ENCODE data around the gene SLC36A1. TPM values are rescaled to one million over a fixed set of nuclear protein-coding genes. Genes with fewer than 3 reads are reported as not detected.

SLC36A1 gene
- total RNA-seq, 2 donors from 2014 or later, result 15.4 to 33.3 TPM

DNA sequence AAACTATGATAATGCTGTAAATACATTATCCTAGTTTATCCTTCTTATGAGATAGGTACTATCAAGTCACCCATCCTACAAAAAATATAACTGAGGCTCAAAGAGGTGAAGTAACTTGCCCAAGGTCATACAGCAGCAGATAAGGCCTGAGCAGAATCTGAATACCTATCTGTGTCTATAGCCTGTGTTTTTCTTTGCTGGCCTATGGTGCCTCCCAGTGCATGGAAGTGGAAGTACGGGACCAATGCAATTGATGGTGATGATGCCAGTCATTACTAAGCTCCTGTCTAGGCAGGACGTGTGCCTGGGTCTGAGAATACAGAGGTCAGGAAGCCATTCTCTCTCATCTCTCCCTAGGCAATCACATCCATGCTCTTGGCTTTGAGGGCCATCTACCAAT lies 75.9 kb downstream of the SLC36A1 start:
- peak; percentile 90 for DNase-seq
- 68% methylated on average over 2 of the region's 2 CpGs; no CpG with 5 or more reads in 1 of the 2 experiments for WGBS, 2 experiments (ENCODE audit: insufficient coverage in 1 of 2, insufficient read length in 1 of 2)
- H3K27me3 ChIP-seq (ENCODE audit: control insufficient read depth, insufficient read depth, low read length, poor library complexity, severe bottlenecking), result no peaks in the 10 kb centered on the region
- Mint-ChIP-seq H3K9me3 (no peaks in the 10 kb centered on the region), H3K27ac (no peak overlapping the region), H3K27me3 (ENCODE audit: insufficient read depth) (no peaks in the 10 kb centered on the region), H3K4me1 (peaks cover 5% of the 10 kb centered on the region), H3K36me3 (ENCODE audit: low read depth) (no peaks in the 10 kb centered on the region), H3K4me3 (no peak overlapping the region)
- H3K27ac ChIP-seq (ENCODE audit: low read depth, low read length), result no peak overlapping the region
- no peak overlapping the region for H3K9ac ChIP-seq (ENCODE audit: extremely low read depth, low read length, poor library complexity, severe bottlenecking)
- no peak overlapping the region for H3K4me3 ChIP-seq (ENCODE audit: low read length)
- H3K36me3 ChIP-seq (ENCODE audit: control insufficient read depth, insufficient read depth, low read length), result no peaks in the 10 kb centered on the region
- no peaks in the 10 kb centered on the region for H3K9me3 ChIP-seq (ENCODE audit: control insufficient read depth, low read length)
- TF ChIP-seq, protein P1, sequence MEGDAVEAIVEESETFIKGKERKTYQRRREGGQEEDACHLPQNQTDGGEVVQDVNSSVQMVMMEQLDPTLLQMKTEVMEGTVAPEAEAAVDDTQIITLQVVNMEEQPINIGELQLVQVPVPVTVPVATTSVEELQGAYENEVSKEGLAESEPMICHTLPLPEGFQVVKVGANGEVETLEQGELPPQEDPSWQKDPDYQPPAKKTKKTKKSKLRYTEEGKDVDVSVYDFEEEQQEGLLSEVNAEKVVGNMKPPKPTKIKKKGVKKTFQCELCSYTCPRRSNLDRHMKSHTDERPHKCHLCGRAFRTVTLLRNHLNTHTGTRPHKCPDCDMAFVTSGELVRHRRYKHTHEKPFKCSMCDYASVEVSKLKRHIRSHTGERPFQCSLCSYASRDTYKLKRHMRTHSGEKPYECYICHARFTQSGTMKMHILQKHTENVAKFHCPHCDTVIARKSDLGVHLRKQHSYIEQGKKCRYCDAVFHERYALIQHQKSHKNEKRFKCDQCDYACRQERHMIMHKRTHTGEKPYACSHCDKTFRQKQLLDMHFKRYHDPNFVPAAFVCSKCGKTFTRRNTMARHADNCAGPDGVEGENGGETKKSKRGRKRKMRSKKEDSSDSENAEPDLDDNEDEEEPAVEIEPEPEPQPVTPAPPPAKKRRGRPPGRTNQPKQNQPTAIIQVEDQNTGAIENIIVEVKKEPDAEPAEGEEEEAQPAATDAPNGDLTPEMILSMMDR (conservative IDR thresholded peaks at IDR 0.05), result peak; percentile 86
- peaks cover 2% of the 10 kb centered on the region for H3K4me1 ChIP-seq (ENCODE audit: control insufficient read depth, insufficient read depth, low read length)

DNA sequence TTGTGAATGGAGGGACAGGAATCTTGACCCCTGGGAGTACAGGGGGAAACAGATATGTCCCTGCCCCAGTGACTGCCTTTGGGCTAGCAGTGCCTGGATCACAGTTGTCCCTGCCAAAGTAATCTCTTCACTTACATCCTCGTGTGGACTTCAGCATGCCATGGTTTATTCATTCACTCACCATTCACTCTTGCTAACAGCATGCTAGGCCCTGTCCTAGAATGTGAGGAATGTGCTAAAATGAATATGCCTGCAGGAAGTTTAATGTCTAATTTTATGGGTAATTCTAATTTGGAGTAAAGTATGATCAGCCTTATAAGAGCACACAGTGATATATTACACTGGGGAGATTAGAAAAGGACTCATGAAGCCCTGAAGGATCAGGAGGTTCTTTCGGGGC lies 80.8 kb downstream of the SLC36A1 start:
- H3K27ac Mint-ChIP-seq, result no peak overlapping the region
- no peak overlapping the region for H3K4me3 Mint-ChIP-seq
- Histone ChIP-seq H3K4me3 (ENCODE audit: low read length) (no peak overlapping the region), H3K36me3 (ENCODE audit: control insufficient read depth, insufficient read depth, low read length) (no peaks in the 10 kb centered on the region), H3K27ac (ENCODE audit: low read depth, low read length) (no peak overlapping the region), H3K9ac (ENCODE audit: extremely low read depth, low read length, poor library complexity, severe bottlenecking) (no peak overlapping the region), H3K27me3 (ENCODE audit: control insufficient read depth, insufficient read depth, low read length, poor library complexity, severe bottlenecking) (no peaks in the 10 kb centered on the region), H3K4me1 (ENCODE audit: control insufficient read depth, insufficient read depth, low read length) (no peaks in the 10 kb centered on the region), H3K9me3 (ENCODE audit: control insufficient read depth, low read length) (no peaks in the 10 kb centered on the region)
- TF ChIP-seq, protein P1 (conservative IDR thresholded peaks at IDR 0.05), result no peak
- peaks cover 4% of the 10 kb centered on the region for H3K27me3 Mint-ChIP-seq (ENCODE audit: insufficient read depth)
- H3K9me3 Mint-ChIP-seq, result no peaks in the 10 kb centered on the region
- H3K4me1 Mint-ChIP-seq, result no peaks in the 10 kb centered on the region
- 92% methylated on average over 2 of the region's 2 CpGs; no CpG with 5 or more reads in 1 of the 2 experiments for WGBS, 2 experiments (ENCODE audit: insufficient coverage in 1 of 2, insufficient read length in 1 of 2)
- no peaks in the 10 kb centered on the region for H3K36me3 Mint-ChIP-seq (ENCODE audit: low read depth)
- DNase-seq, result no peak

DNA sequence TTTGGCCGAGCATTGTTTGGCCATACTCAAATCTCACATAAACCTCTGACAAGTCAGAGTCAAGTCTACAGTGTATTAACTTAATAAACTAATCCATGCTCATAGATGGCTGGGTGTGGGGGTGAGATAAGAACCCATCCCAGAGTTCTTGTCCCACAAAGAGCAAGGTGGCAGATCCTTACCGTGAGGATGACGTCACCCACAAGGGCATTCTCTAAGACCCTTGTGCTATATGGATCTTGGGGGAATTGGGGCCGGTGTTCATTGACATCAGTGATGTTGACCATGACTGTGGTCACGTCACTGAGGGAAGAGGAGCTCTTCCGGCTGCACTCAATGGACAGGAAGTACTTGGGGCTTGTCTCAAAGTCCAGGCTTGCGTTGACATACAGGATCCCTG lies 81.6 kb downstream of the SLC36A1 start:
- Histone ChIP-seq H3K4me3 (ENCODE audit: low read length) (no peak overlapping the region), H3K27ac (ENCODE audit: low read depth, low read length) (no peak overlapping the region), H3K27me3 (ENCODE audit: control insufficient read depth, insufficient read depth, low read length, poor library complexity, severe bottlenecking) (no peaks in the 10 kb centered on the region), H3K9ac (ENCODE audit: extremely low read depth, low read length, poor library complexity, severe bottlenecking) (no peak overlapping the region), H3K4me1 (ENCODE audit: control insufficient read depth, insufficient read depth, low read length) (no peaks in the 10 kb centered on the region), H3K36me3 (ENCODE audit: control insufficient read depth, insufficient read depth, low read length) (no peaks in the 10 kb centered on the region), H3K9me3 (ENCODE audit: control insufficient read depth, low read length) (no peaks in the 10 kb centered on the region)
- TF ChIP-seq, protein P1 (conservative IDR thresholded peaks at IDR 0.05), result no peak
- Mint-ChIP-seq H3K9me3 (no peaks in the 10 kb centered on the region), H3K4me3 (no peak overlapping the region), H3K4me1 (no peaks in the 10 kb centered on the region), H3K27me3 (ENCODE audit: insufficient read depth) (peaks cover 4% of the 10 kb centered on the region), H3K36me3 (ENCODE audit: low read depth) (no peaks in the 10 kb centered on the region), H3K27ac (no peak overlapping the region)
- DNase-seq, result no peak
- WGBS, 2 experiments (ENCODE audit: insufficient coverage in 1 of 2, insufficient read length in 1 of 2), result 94 to 100% methylated on average over 6 to 7 of the region's 7 CpGs
